Activated CD8-positive, alpha-beta memory T cell treated with anti-CD3 and anti-CD28 coated beads, Interleukin-2, amount 50 U/mL, for 1 hour (primary cell): ENCODE measurements around the gene KIF13A.
"Not testable (repeated sequence)": the region's sequence is repeated elsewhere in the genome, so short reads cannot be mapped to it uniquely, and the experiment has no call there.

Experiments used
- DNase-seq: peaks from one replicate; pipeline ENCODE4 v3.0.0-alpha.2; 2020; ENCODE audit errors: extremely low read depth

Gene KIF13A

DNA sequence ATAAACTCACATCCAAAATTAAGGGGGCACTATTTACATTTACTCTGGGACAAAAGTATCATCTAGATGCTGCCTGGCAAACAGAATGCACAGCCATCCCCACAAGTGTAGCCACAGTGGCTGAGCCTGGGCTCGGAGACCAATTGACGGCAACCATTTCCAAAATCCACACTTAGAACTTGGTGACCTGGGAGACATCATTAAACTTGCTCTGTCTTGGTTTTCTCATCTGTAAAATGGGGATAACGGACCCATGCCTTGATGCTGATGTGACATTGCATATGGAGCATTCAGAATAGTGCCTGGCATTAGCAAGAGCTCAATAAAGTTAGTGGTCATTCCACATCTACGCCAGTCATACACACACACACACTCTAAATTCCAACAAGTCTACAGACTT lies 140.7 kb downstream of the KIF13A start:
- no peak for DNase-seq

DNA sequence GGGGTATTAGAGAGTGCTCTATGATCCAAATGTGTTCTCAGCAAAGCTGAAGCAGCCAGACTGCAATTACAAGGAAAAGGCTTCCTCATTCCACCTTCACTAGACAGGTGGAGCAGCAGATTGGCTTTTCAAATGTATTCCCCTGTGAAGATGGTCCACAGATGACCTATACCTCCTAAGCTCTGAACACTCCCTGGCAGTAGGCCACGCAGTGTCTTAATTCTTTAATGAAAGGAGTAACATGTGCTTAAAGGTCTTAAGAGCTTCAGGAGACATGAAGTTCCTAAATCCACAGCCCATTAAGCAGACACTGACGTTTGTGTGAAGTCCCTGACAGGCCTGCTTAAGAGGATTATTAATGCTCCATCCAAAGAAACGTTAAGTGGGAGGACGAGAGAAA lies 141.8 kb downstream of the KIF13A start:
- no peak for DNase-seq

DNA sequence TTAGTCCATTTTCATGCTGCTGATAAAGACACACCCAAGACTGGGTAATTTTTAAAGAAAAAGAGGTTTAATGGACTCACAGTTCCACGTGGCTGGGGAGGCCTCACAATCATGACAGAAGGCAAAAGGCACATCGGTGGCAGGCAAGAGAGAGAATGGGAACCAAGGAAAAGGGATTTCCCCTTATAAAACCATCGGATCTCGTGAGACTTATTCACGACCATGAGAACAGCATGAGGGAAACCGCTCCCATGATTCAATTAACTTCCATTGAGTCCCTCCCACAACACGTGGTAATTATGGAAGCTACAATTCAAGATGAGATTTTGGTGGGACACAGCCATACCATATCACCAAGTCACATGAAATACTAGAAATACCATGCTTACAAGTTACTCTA lies 142.5 kb downstream of the KIF13A start:
- DNase-seq = not testable (repeated sequence)

DNA sequence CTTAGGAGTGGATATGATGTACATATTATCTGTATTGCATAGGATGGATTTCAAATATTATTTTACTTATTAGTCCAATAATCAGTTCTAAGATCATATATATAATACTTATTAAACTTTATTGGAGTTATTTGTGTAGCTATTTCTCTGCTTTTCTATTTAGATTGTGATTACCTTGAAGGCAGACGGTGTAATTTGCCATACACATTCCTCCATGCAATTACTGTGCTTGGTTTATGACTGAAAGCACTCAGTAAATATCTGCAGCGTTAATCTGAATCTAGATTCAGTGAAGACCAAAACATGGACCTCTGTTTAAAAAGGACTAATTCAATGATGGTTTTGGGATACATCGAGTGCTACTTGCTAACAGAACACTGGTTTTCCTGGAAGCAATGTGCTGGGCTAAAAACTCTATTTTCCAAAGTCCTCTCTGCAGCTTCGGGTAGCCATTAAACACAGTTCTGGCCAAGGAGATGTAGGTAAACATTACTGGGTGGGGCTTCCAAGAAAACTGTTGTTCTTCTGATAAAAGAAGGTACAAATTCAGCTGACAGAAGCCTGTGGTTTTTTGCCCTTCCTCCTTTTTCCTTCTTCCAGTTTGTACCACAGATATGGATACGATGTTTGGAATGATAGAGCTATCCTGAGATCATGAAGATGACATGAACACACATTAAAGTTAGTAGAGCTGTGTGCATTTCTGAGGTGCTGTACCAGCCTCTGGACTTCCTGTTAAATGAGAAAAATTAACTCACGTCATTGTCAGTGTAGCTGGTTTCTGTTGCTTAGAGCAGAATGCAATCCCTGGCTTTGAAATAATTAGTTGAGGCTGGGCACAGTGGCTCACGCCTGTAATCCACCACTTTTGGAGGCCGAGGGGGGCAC lies 144.3 kb downstream of the KIF13A start:
- no peak for DNase-seq

DNA sequence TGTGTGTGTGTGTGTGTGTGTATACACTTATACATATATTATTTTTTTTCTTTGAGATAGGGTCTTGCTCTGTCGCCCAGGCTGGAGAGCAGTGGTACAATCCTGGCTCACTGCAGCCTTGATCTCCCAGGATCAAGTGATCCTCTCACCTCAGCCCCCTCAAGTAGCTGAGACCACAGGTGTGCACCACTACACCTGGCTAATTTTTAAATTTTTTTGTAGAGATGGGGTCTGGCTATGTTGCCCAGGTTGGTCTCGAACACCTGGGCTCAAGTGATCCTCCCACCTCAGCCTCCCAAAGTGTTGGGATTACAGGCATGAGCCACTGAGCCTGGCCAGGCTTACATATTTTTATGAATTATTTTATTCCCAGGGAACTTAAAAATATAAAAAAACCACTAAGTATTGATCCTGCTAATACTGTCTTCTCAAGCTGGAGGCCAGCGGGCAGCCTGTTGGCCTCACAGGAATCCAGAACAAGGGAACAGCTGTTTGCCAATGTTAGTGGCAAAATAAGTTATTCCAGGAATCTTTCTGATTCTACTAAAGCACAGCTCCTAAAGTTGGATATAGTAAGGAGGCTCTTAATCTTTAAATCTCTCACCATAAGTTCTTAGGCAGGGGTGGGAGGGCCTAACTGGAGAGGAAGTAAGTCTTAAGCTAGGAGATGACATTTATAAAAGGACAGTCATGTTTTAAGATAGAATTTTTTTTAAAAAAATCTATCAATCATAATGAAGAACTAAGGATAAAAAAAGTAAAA lies 145.2 kb downstream of the KIF13A start:
- DNase-seq = no peak

DNA sequence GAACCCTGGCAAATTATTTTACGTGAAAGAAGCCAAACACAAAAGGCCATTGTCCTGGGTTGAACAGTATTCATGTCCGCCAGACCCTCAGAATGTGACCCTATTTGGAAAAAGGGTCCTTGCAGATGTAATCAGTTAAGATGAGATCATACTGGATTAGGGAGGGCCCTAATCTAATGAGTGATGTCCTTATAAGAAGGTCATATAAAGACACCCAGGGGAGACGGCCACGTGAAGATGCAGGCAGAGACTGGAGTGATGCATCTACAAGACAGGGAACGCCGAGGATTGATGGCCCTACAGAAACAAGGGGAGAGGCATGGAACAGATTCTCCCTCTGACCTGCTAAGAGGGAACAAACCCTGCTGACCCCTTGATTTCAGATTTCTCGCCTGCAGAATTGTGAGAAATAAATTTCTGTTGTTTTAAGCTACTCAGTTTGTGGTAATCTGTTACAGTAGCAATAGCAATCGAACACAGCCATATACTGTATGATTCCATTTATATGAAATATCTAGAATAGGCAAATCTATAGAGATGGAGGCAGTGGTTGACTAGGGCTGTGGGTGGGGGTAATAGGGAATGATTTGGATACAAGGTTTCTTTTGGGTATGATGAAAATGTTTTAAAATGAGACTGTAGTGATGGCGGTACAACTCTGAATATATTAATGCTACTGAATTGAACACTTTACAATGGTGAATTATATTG lies 147.8 kb downstream of the KIF13A start:
- DNase-seq = no peak

DNA sequence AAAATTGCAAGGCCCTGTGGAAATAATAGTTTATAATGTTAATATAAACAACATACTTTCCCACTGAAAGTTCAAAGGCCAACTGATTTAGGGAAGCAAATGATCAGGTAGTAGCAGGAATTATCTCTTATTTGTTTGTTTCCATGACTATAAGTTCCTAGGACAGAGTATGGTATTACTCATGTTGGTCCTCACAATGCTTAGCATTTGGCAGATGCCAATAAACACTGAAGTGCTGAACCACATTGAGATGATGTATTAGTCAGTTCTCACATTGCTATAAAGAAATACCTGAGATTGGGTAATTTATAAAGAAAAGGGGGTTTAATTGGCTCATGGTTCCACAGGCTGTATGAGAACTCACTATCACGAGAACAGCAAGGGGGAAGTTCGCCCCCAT lies 151.1 kb downstream of the KIF13A start:
- no peak for DNase-seq

DNA sequence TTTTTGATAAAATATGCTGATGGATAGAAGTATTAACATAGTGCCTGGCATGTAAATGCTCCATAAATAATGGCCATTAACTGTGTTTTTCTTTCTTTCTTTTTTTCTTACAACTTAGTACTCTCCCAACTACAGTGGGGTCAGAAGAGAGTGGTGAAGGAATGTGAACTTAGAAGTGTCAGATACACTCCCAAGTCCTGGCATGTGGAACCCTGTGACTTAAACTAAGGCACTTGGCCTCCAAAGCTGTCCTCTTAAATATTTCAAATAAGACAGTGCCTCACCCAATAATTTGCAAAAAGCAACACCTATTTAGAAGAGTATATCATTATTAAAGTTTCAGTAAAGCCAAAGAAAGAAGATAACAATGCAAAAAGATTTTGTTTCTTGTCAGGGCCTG lies 151.7 kb downstream of the KIF13A start:
- DNase-seq = no peak

DNA sequence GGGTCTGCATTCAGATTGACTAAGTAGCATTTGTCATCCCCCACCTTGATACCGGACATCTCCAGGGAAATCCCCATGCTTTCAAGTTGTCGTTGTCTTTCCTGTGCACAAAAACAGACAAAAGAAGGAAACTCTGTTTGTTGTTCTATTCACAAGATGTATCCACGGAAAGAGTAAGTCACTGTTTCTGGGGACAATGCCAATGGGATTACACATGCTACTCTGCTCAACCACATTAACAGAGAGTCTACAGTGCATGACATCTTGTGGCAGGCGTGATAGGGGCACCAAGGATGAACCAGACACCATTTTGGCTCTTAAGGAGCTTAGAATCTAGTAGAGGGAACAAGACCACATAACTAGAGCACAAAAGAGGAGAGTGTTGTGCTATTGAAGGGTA lies 156.3 kb downstream of the KIF13A start:
- no peak for DNase-seq

DNA sequence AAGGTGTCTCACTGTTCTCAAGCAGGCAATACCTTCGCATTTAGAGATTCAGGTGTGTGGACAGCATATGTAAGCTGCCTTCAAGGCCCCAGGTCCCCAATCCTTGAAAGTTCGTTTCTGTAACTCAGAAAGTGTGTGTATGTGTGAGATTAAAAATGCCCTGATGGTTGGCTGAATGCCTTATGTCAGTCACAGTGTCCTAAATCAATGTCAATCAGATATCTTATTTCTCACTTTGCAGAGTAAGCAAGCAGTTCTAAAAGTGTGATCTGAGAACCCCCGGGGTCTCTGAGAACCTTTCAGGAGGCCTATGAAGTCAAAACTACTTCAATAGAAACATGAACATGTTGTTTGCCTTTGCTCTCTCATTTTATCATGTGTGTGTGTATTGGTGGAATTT lies 157.5 kb downstream of the KIF13A start:
- no peak for DNase-seq

DNA sequence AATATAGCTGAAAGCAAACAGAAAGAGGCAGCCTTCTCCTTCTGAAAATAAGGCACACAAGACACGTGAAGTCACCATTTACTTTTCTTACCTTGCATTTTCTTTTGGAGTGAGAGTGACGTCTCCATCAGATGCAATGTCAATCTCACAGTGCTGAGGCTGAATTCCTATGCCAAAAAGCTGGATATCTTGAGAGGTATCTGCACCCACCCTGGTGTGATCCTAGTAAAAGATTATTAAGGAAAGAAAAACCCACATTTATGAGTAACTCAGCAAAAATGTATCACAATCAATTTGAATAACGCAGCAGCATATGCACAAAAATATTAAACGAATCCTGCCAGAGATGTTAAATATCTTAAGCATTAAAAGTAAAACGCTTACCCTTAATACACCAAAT lies 159.3 kb downstream of the KIF13A start:
- no peak for DNase-seq

DNA sequence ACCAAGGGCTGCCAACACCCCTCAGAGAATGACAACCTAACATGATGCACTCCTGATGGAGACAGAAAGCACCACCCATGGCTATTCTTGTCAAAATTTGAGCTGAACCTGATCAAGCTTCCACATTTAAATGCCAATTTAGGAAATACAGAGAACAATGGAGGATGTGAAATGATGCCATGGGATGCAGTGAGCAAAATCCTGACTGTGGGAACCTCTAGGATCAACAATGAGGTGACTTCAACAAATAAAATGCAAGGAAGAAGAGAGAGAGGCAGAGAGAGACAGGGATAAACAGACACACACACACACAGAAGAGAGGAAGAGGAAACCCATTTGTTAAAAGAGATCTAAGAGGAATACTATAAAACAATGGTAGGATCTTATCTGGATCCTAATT lies 161.1 kb downstream of the KIF13A start:
- DNase-seq = no peak

DNA sequence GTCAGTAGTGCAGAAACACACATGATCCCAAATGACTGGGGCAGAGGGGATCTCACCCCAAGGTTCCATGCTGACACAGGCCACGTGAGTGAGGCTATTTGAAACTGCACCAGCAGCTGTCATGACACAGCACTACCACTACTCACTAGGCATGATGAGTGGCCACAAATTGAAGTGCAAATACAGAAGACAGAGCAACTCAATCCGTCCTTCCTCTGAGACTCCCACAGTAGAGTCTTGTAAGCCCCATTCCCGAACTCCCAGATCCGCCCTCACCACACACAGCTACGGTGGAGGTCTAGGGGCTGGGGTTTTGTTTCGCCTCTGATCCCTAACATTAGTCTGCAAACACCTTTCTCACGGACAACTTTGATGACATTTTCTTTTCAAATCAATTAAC lies 167.4 kb downstream of the KIF13A start:
- no peak for DNase-seq

DNA sequence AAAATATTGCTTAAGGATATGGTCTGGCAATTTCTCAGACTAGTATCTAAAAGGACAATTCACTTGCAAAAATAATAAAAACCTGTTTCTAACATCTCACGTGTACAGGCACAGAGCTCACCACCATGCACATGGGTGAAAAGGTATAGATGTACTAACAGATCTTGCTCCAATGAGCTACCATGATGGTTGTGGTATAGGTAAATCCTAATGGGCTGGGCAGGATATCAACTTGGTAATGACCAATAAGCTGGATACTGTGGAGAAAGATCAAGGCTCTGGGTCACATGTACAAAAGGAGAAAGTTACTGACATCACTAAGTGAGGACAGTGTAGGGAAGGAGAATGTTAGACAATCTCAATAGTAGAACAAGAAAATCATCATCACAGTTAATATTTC lies 169.7 kb downstream of the KIF13A start:
- no peak for DNase-seq

DNA sequence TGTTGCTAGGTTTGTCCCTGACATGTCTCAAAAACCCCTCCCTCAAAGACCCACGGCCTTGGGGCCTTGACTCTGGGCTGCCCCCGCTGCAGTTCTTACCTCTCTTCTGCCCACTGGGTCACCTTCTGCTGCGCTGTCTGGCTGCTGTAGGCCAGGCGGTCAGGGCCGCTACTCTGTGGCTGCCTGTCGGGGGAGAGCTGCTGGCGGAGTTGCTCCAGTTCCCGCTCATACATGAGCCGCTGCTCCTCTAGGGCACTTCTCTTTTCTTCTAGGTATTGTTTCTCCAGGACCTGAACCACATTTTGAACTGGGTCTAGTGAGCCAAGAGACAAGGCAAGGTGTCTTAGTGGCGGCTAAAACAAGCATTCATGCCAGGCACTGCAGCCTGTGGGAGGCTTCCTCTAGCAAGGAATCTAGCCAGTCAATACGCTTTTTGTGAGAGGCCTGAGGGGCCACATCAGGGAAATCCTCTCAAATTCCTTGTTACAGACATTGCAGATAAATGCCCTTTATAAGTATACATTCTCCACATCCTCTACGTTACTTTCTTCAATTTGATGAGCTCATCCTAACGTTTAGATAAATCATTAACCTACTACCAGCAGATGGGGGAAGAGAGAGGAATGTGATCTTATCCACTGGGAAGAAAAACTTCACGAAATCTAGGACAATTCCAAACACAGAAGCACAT lies 170.4 kb downstream of the KIF13A start:
- no peak for DNase-seq

DNA sequence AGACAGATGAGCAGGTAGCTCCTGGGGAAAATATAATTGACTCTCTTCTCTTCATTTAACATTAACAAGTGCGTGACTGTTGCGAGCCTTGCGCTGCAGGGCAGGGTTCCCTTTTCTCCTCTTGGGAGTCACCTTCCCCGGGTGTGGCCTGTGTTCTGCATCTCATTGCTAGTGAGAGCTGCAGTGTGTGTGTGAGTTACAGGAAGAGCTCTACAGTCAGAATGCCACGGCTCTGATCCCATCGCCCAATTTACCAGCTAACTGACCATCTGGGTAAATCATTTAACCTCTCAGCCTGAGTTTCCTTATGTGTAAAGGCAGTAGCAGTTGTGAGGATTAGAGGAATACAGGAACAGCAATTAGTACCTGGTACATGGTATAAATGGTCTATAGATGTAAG lies 173.9 kb downstream of the KIF13A start:
- DNase-seq = no peak

DNA sequence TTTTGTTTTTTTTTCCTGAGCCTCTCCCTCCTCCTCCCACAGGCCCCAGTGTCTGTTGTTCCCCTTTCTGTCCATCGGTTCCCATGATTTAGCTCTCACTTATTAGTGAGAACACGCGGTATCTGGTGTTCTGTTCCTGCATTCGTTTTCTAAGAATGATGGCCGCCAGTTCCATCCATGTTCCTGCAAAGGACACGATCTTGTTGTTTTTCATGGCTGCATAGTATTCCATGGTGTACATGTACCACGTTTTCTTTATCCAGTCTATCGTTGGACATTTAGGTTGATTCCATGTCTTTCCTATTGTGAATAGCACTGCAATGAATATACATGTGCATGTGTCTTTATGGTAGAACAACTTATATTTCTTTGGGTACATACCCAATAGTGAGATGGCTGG lies 175.1 kb downstream of the KIF13A start:
- DNase-seq = no peak

DNA sequence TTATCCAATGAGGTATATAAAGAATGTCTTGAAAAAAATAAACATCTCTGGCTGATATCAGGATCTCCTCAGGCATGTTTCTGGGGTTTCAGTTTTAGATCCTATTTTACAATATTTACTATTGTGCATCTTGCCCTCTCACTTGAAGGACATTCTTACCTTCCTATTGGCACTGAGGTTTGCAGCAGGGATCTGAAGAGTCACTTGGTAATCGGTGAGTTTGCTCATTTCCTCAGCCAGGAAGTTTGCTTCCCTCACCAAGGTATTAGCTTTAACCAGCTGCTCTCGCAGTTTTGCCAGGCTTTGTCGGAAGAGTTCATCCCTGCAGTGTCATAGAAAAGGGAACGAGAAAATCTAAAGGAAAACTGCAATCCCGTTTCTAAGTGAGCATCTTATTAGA lies 178.8 kb downstream of the KIF13A start:
- no peak for DNase-seq

DNA sequence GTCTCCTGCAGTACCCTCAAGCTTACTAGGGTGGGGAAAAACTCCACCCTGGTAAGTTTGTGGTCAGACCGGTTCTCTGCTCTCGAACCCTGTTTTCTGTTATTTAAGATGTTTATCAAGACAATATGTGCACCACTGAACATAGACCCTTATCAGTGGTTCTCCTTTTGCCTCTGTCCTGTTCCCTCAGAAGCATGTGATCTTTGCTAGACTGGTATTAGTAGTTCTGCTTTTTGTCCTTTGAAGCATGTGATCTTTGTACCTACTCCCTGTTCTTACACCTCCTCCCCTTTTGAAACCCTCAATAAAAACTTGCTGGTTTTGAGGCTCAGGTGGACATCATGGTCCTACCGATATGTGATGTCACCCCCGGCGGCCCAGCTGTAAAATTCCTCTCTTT lies 180.0 kb downstream of the KIF13A start:
- not testable (repeated sequence) for DNase-seq

DNA sequence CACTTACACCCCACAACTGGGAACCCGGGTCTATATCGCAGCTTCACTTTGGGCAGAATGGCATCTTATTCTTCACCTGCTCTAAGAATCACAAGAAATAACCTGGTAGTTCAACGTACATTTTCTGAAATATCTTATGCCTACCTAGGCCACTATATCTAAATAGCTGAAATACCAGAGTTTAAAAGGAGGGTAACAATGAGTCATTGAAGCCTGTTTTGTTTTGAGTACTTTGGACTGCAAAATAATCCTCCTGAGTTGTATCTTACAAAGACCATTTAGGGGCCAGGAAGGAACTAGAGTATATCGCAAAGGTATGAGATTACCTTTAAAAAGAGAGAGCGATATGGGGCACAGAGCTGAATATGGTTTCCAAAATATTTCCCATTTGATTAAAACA lies 184.0 kb downstream of the KIF13A start:
- DNase-seq = no peak

DNA sequence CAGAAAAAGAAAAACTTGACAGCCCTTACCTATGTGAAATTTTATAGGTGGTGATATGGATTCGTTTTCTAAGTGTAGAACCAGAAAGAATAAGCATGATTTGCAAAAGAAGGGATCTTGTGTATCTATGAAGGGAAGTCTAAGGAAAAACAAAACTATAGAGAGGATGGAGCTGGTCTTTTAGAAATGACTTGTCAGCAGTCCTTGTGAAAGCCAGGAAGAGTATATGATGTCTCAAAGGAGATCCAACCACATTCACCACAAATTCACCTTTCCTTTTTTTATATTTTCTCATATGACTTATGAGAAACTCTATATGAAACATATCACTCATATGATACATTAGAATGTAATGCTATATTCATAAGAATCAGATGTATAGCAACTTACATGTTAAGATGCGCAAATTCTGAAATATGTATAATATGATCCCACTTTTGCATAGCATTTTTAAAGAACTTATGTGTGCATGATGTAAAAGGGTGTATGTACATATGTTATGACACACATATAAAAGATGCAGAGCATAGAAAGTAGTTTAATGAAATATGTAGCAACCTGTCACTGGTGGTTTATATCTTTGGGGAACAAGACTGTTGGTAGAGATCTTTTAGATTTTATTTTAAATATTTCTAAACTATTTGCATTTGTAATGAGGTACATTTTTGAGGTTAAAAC lies 188.8 kb downstream of the KIF13A start:
- DNase-seq = no peak
